ENCODE data around the gene KREMEN1. TPM values are rescaled to one million over a fixed set of nuclear protein-coding genes. Genes with fewer than 3 reads are reported as not detected.
"Not testable (repeated sequence)": the region's sequence is repeated elsewhere in the genome, so short reads cannot be mapped to it uniquely, and the experiment has no call there.

The KREMEN1 gene
- total RNA-seq, 2 experiments from 2014 or later, result not detected

DNA sequence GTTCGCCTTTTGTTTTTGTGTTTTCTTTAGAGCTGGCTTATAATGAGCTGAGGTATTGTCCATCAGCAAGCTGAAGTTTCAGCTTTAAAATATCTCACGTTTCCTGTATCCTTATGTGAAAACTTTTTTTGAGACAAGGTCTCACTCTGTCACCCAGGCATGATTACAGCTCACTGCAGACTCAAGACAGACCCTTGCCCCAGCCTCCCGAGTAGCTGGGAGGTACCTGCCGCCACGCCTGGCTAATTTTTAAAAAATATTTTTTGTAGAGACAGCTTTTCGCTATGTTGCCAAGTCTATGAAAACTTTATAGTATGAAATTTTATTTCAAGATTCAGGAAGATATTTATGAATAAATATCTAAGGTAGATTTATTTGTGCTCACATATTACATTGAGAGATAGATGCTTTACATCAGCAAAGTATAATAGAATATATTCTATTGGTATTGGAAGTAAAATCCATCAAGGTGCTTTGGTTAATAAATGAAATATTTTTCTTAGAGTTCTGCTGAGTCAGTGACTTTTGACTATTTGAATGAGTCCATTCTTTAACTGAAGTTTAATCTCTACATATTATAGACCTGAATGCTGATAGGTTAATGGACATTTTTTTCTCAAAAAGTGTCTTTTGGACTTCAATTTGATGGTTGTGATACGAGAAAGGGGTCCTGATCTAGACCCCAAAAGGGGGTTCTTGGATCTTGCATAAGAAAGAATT, 10.2 kb downstream of the KREMEN1 start:
- ATAC-seq (ENCODE audit: poor library complexity), result no peak
- intact Hi-C loops (cut with DNase I, micrococcal nuclease), result no loop called here
- H3K9me3 ChIP-seq (ENCODE audit: control insufficient read depth in 1 of 2, insufficient read depth in 1 of 2, low read length in 2 of 2), result no peaks in the 10 kb centered on the region
- Mint-ChIP-seq H3K9me3 (no peaks in the 10 kb centered on the region), H3K27ac (no peak overlapping the region), H3K4me1 (ENCODE audit: low read depth) (no peaks in the 10 kb centered on the region), H3K27me3 (peaks cover 23% of the 10 kb centered on the region), H3K36me3 (ENCODE audit: low read depth) (no peaks in the 10 kb centered on the region), H3K4me3 (no peak overlapping the region)
- no peak overlapping the region for H3K27ac ChIP-seq (ENCODE audit: low read depth in 1 of 2, low read length in 2 of 2)
- ChIA-PET CTCF (no interaction called here), POLR2A (no interaction called here)
- no peaks in the 10 kb centered on the region for H3K4me1 ChIP-seq (ENCODE audit: insufficient read depth, low read length)
- no peak overlapping the region for H3K4me3 ChIP-seq (ENCODE audit: low read length)
- H3K36me3 ChIP-seq (ENCODE audit: insufficient read depth, low read length), result no peaks in the 10 kb centered on the region
- H3K27me3 ChIP-seq (ENCODE audit: control insufficient read depth in 1 of 2, insufficient read depth in 2 of 2, low read length in 2 of 2), result peaks cover 4 to 12% of the 10 kb centered on the region in 2 experiments
- TF ChIP-seq, protein P1, sequence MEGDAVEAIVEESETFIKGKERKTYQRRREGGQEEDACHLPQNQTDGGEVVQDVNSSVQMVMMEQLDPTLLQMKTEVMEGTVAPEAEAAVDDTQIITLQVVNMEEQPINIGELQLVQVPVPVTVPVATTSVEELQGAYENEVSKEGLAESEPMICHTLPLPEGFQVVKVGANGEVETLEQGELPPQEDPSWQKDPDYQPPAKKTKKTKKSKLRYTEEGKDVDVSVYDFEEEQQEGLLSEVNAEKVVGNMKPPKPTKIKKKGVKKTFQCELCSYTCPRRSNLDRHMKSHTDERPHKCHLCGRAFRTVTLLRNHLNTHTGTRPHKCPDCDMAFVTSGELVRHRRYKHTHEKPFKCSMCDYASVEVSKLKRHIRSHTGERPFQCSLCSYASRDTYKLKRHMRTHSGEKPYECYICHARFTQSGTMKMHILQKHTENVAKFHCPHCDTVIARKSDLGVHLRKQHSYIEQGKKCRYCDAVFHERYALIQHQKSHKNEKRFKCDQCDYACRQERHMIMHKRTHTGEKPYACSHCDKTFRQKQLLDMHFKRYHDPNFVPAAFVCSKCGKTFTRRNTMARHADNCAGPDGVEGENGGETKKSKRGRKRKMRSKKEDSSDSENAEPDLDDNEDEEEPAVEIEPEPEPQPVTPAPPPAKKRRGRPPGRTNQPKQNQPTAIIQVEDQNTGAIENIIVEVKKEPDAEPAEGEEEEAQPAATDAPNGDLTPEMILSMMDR (IDR thresholded peaks at IDR 0.05), result no peak
- no peak for DNase-seq

DNA sequence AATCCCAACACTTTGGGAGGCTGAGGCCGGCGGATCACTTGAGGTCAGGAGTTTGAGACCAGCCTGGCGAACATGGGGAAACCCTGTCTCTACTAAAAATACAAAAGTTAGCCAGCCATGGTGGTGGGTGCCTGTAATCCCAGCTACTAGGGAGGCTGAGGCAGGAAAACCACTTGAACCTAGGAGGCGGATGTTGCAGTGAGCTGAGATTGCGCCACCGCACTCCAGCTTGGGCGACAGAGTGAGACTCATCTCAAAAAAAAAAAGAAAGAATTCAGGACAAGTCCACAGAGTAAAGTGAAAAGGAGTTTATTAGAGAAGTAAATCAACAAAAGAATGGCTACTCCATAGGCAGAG, 10.7 kb downstream of the KREMEN1 start:
- H3K36me3 Mint-ChIP-seq (ENCODE audit: low read depth); H3K9me3 Mint-ChIP-seq; POLR2A ChIA-PET; H3K36me3 ChIP-seq (ENCODE audit: insufficient read depth, low read length); H3K27ac Mint-ChIP-seq; DNase-seq; ATAC-seq (ENCODE audit: poor library complexity); H3K27me3 ChIP-seq (ENCODE audit: control insufficient read depth in 1 of 2, insufficient read depth in 2 of 2, low read length in 2 of 2); H3K4me1 ChIP-seq (ENCODE audit: insufficient read depth, low read length); H3K9me3 ChIP-seq (ENCODE audit: control insufficient read depth in 1 of 2, insufficient read depth in 1 of 2, low read length in 2 of 2); H3K4me1 Mint-ChIP-seq (ENCODE audit: low read depth); H3K27ac ChIP-seq (ENCODE audit: low read depth in 1 of 2, low read length in 2 of 2); H3K4me3 ChIP-seq (ENCODE audit: low read length); intact Hi-C loops (cut with DNase I, micrococcal nuclease); H3K4me3 Mint-ChIP-seq: not testable (repeated sequence)
- CTCF ChIA-PET, result interaction anchor here (1.0 kb wide), 1 partner anchor 10 kb away, joined by 3 read pairs; no protein-coding TSS in a partner anchor
- H3K27me3 Mint-ChIP-seq, result peaks cover 17% of the 10 kb centered on the region

DNA sequence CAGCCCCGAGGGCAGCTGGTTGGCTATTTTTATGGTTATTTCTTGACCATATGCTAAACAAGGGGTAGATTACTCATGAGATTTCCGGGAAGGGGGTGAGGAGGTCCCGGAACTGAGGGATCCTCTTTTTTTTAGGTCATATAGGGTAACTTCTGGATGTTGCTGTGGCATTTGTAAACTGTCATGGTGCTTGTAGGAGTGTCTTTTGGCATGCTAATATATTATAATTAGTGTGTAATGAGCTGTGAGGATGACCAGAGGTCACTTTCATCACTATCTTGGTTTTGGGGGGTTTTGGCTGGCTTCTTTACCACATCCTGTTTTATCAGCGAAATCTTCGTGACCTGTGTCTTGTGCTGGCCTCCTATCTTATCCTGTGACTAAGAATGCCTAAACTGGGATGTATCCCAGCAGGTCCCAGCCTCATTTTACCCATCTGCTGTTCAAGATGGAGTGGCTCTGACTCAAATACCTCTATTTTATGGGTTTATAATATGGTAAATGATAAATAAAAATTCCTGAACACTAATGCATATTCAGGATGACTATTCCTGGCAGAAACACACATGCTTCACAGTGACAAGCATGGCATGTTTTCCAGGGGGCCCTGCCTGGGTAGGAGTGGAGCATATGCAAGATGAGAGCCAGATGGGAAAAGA, 11.2 kb downstream of the KREMEN1 start:
- TF ChIP-seq, protein P1 (IDR thresholded peaks at IDR 0.05), result no peak
- Mint-ChIP-seq H3K4me3 (no peak overlapping the region), H3K4me1 (ENCODE audit: low read depth) (no peaks in the 10 kb centered on the region), H3K27me3 (peaks cover 17% of the 10 kb centered on the region), H3K27ac (no peak overlapping the region), H3K9me3 (no peaks in the 10 kb centered on the region), H3K36me3 (ENCODE audit: low read depth) (no peaks in the 10 kb centered on the region)
- Histone ChIP-seq H3K4me1 (ENCODE audit: insufficient read depth, low read length) (no peaks in the 10 kb centered on the region), H3K27me3 (ENCODE audit: control insufficient read depth in 1 of 2, insufficient read depth in 2 of 2, low read length in 2 of 2) (peaks cover 6 to 8% of the 10 kb centered on the region in 2 experiments), H3K9me3 (ENCODE audit: control insufficient read depth in 1 of 2, insufficient read depth in 1 of 2, low read length in 2 of 2) (no peaks in the 10 kb centered on the region), H3K4me3 (ENCODE audit: low read length) (no peak overlapping the region), H3K36me3 (ENCODE audit: insufficient read depth, low read length) (no peaks in the 10 kb centered on the region), H3K27ac (ENCODE audit: low read depth in 1 of 2, low read length in 2 of 2) (no peak overlapping the region)
- no peak for ATAC-seq (ENCODE audit: poor library complexity)
- CTCF ChIA-PET, result interaction anchor here (1.0 kb wide), 1 partner anchor 9 kb away, joined by 3 read pairs; no protein-coding TSS in a partner anchor
- DNase-seq, result peak in 2 of 14 experiments; percentile 29 to 47
- POLR2A ChIA-PET, result no interaction called here
- intact Hi-C loops (cut with DNase I, micrococcal nuclease), result no loop called here

Data from CD4-positive, alpha-beta T cell (primary cell).